Activated gamma-delta T cell treated with Interleukin-2 at 50 U/mL for 16 hours (primary cell): ENCODE measurements around the gene RNF166.

Experiments used
- DNase-seq: peaks from one replicate; pipeline ENCODE4 v3.0.0-alpha.2; 2020

The RNF166 gene, protein sequence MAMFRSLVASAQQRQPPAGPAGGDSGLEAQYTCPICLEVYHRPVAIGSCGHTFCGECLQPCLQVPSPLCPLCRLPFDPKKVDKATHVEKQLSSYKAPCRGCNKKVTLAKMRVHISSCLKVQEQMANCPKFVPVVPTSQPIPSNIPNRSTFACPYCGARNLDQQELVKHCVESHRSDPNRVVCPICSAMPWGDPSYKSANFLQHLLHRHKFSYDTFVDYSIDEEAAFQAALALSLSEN

DNA sequence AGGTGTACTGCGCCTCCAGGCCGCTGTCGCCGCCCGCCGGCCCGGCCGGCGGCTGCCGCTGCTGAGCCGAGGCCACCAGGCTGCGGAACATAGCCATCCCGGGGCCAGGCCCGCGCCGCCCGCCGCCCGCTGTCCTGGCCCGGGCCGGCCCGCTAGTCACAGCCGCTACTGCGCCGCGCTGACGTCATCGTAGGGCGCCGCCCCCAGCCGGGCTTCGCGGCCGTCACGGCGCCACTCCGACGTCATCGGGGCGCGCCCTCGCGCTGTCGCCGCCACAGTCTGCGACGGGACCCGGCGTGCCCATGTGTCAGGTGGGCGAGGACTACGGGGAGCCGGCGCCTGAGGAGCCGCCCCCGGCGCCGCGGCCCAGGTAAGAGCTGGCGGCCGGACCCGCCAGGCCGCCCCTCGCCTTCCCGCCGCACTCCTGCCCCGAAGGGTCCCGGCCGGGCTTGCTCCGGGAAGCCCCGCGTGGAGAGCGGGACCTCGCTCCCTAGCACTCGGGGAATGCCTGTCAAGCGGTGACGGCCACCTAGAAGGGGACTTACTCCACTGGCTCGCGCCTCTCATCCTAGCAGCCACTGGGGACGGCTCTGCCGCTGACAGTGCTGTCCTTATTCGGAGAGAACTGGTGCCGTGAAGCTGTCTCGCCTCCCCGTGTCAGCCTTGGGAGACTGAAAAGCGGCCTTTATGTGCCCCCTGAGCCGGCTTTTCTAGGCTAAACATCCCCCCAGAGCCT, at the start of gene RNF166, which contains the start of gene CTU2:
TSS of gene RNF166 (minus strand) at position 180 of the 736 bp plus-strand sequence. CDS start at position 97, 83 bp downstream.
TSS of gene CTU2 (plus strand) at position 275 of the 736 bp plus-strand sequence. CDS start at position 303, 28 bp downstream.
- DNase-seq = peak; percentile 88

GRCh38 chr16:88754912-88755744, 48.9 kb upstream of the RNF166 start:
- no peak for DNase-seq

DNA sequence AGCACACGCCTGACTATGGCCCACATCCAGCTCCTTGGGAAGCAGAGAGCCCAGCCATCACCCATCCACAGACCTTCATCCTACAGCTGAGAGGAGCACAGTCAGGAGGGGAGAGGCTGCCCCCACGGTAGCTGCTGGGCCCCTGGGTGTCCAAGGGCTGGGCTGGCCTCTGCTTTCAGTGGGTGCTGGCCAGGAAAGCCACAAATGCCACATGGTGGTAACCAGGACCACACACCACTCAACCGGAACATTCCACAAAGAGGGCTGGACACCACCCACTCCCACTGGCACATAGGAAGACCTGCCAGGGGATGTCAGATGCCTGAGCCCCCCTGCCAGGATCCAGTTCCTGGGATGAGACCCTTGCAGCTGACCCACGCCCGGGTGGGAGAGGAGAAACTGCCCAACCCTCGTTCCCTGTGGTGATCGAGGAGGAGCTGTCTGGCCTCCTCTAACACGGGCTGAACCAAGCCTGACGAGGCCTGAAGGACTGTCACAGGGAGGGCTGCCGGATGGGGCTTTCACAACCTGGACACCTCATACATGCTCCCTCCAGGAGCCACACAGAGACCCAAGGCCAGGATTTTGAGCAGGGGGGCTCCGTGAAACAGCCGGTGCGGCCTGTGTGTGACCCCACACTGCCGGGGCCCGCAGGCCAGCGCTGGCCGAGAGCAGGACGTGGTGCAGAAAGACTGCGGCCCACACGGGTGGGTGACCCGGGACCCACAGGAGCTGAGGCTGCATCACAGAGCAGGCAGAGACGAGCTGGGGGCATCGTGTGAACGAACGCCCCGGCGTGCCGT, 48.1 kb upstream of the RNF166 start:
- DNase-seq = no peak

DNA sequence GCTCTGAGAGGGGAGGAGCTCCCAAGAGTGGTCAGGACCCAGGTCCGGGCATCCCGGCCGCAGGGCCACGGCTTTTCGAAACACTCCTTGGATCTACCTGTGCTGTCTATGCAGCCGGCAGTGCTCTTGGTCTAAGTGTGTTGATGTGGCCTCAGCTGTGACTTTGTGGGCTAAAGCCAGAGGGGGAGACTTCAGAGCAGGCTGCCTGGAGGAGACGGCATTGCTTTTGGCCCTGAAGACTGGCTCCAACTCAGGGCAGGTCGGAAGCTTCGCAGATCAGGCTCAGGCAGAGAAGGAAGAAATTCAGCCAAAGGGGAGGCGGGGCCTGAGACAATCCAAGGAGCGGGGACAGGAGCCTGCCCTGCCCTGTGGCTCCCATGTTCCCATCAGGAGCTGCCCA, 47.4 kb upstream of the RNF166 start:
- no peak for DNase-seq

- DNase-seq = no peak
Measured at GRCh38 chr16:88753191-88753590, 47.0 kb upstream of the RNF166 start.

DNA sequence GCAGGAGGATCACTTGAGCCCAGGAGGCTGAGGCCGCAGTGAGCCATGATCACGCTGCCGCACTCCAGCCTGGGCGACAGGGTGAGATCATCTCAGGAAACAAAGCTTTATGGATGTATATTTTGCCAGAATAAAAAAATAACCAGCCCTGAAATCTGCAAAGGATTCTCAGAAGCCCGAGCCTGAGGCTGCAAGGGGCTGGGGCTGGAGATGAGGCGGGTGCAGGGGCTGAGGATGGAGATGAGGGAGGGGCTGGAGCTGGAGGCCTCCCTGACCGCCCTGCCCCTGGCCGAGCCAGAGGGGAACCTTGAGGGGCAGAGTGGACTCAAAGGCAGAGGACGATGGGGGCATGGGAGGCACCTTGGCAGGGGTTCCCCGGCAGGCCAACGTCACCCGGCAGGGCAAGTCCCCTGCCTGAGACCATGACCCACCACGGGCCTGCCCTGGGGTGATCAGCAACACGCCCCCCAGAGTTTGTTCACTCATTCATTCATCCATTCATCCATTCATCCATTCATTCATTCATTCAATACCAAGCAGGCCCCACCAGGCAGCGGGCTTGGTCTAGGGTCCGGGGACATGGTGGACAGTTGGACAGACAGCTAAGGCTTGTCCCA, 46.3 kb upstream of the RNF166 start:
- DNase-seq = no peak

DNA sequence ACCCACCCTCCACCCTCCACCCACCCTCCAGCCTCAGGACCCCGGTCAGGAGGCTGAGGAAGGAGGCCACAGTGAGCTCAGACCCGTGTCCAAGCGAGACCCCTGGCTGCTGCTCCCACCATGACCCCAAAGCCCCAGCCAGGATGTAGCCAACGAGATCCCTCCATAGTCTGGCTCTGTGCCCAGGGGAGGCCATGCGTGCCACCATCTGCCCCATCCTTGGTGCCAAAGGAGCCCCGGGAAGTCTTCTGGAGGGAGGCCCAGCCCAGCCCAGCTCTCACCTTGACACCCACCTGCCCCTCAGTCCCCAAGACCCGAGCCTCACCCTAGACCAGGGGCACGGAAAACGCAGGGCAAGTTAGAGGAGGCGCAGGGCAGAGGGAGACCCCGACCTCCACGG, 44.6 kb upstream of the RNF166 start:
- DNase-seq = no peak

DNA sequence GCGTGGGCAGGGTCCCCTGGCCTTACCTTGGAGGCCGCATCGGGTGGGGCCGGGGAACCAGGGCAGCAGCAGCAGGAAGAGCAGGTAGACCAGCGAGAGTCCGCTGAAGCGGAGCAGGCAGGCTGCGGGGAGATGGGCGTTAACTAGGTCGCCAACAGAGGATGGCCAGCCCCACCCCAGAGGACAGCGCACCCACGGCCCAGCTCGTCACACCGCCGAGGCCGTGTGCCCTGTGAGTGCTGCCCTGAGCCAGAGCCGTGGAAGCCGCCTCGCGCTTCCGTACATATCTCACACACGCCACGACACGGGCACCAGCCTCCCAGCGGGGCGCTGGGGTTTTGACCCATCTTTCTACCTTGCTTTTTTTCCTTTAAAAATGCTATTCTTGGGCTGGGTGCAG, 43.1 kb upstream of the RNF166 start:
- DNase-seq = no peak

GRCh38 chr16:88748364-88748763, 42.2 kb upstream of the RNF166 start:
- DNase-seq = no peak

DNA sequence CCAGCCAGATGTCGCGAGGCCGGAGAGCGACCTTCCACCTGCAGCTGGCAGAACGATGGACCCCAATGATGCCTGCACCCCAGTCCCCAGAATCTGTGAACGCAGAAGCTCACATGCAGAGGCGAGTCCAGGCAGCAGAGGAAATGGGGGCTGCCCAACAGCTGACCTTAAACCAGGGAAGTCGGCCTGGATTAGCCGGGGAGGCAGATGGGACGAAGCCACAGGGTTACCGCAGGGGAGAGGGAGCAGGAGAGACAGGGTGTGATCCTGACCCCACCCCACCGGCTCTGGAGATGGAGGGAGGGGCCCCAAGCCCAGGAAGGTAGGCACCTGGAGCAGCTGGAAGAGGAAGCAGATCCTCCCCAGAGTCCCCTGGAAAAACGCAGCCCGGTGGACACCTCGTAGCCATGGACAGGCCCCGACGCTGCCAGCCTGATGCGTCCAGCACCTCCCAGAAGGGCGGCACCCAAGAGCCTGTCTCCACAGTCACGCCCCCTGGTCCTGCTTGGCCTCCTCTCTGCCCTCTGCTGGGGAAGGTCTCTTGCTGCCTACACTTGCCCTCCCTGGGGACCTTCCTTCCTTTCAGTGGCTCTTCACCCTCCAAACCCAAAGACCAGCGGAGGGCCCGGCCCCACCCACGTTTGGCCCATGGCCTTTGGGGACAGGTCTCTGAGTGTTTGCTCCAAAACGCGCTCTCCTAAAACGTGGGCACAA, 41.5 kb upstream of the RNF166 start:
- DNase-seq = no peak

DNA sequence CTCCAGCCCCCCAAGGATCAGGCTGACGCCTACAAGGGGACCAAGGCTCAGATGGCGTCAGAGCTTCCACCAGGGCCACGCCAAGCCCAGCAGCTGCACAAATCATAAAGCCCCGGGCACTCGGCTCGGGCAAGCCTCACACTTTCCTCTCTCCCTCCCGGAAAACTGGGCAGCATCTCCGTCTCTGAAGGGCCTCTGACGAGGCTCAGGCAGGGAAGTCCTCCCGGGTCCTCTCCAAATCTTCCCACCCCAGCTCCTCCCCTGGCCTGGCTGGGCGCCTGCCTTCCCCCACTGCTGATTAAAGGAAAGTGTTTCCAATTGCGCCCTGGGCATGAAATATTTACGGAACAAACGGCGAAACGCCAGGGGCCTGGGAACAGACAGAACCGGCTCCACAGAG, 40.3 kb upstream of the RNF166 start:
- no peak for DNase-seq

GRCh38 chr16:88744577-88745521, 38.6 kb upstream of the RNF166 start:
- DNase-seq = no peak

GRCh38 chr16:88743693-88744576, 37.7 kb upstream of the RNF166 start:
- DNase-seq = peak; percentile 73

DNA sequence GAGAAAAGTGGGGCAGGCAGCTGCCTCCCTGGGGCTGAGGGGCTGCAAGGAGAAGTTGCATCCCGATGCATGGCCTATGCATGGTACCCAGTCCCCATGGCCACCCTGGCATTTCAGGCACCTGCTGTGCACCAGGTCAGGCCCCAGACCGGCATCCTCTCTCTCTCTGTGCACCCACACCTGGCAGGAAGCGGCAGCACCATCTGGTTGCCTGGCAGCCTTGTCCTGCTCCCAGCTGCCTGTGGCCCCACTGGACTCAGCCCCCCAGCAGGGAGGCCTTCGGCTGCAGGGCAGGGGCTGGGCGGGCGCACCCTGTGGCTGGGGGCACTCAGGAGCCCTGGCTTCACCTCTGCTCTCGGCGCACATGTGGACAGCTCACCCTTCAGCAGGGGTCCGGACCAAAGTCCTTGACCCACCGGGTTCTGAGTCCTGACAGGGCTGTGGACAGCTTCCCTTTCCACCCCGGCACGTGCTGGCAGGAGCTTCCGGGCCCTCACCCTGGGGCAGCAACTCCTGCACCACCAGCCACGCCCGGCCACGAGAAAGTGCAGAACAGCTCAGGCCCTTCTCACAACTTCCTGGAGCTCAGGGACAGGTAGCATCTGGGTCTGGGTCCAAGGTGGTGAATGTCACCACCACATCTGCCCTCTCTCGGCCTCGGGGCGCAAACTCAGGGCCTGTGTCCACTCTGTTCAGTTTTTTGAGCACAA, 36.8 kb upstream of the RNF166 start:
- no peak for DNase-seq

DNA sequence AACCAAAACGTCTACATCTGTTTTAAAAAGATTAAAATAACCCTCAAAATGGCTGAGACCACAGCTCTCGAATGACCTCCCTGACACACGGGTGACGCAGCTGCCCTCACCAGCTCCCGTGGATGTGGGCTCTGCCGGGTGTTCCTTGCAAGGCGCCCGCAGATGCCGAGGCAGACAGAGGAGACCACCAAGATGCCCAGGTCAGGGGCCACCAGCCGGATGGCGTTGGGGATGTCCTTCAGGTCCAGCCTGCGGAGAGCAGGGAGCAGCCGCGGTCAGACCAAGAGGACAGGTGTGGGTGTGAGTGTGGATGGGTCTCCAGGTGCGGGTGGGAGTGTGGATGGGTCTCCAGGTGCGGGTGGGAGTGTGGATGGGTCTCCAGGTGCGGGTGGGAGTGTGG, 35.2 kb upstream of the RNF166 start:
- no peak for DNase-seq

GRCh38 chr16:88740727-88741055, 34.5 kb upstream of the RNF166 start:
- no peak for DNase-seq

GRCh38 chr16:88739977-88740726, 33.9 kb upstream of the RNF166 start:
- no peak for DNase-seq
